ENCODE measurements around the gene FGD4.
A peak's percentile ranks its signal among the peaks of the same experiment; 100 is the strongest.

FGD4 gene

GRCh38 chr12:32574585-32574984, 175.2 kb downstream of the FGD4 start:
- DNase-seq = peak; percentile 25

- DNase-seq = no peak
Observed at GRCh38 chr12:32577328-32577727, 178.0 kb downstream of the FGD4 start.

- DNase-seq = no peak
Observed at GRCh38 chr12:32583534-32583933, 184.2 kb downstream of the FGD4 start.

GRCh38 chr12:32585680-32586079, 186.3 kb downstream of the FGD4 start:
- DNase-seq = no peak

GRCh38 chr12:32586390-32586789, 187.0 kb downstream of the FGD4 start:
- DNase-seq = peak; percentile 88

- DNase-seq = no peak
Observed at GRCh38 chr12:32587581-32588495, 188.5 kb downstream of the FGD4 start.

GRCh38 chr12:32588604-32589003, 189.2 kb downstream of the FGD4 start:
- DNase-seq = no peak

GRCh38 chr12:32589165-32589865, 190.0 kb downstream of the FGD4 start:
- no peak for DNase-seq

GRCh38 chr12:32595251-32595650, 195.9 kb downstream of the FGD4 start:
- DNase-seq = no peak

- DNase-seq = no peak
Observed at GRCh38 chr12:32596030-32596429, 196.7 kb downstream of the FGD4 start.

- no peak for DNase-seq
Observed at GRCh38 chr12:32598688-32599087, 199.3 kb downstream of the FGD4 start.

GRCh38 chr12:32600681-32601080, 201.3 kb downstream of the FGD4 start:
- no peak for DNase-seq

- no peak for DNase-seq
Observed at GRCh38 chr12:32603071-32603470, 203.7 kb downstream of the FGD4 start.

GRCh38 chr12:32603858-32604257, 204.5 kb downstream of the FGD4 start:
- no peak for DNase-seq

- no peak for DNase-seq
Observed at GRCh38 chr12:32604565-32604964, 205.2 kb downstream of the FGD4 start.

- DNase-seq = no peak
Observed at GRCh38 chr12:32605326-32606095, 206.2 kb downstream of the FGD4 start.

- no peak for DNase-seq
Observed at GRCh38 chr12:32606443-32606842, 207.1 kb downstream of the FGD4 start.

GRCh38 chr12:32609966-32610365, 210.6 kb downstream of the FGD4 start:
- no peak for DNase-seq

- DNase-seq = no peak
Observed at GRCh38 chr12:32611986-32612385, 212.6 kb downstream of the FGD4 start.

- no peak for DNase-seq
Observed at GRCh38 chr12:32612658-32613614, 213.6 kb downstream of the FGD4 start.

GRCh38 chr12:32615441-32615840, 216.1 kb downstream of the FGD4 start:
- DNase-seq = no peak

GRCh38 chr12:32617534-32617933, 218.2 kb downstream of the FGD4 start:
- no peak for DNase-seq

Data from NCI-H2171 (cell line).